Mesendoderm (in vitro differentiated cells): ENCODE measurements around the gene RGS10.

Source experiments
- DNase-seq: peaks from one replicate; pipeline ENCODE4 v3.0.0; 2013
- H2AK5ac ChIP-seq: 2 replicates; pipeline ENCODE4 v1.6.1; 2013; ENCODE audit warnings: low read length, inconsistent platforms
- H2BK120ac ChIP-seq: 2 replicates; pipeline ENCODE4 v1.6.1; 2013; ENCODE audit warnings: low read depth, mild to moderate bottlenecking, low read length, moderate library complexity, mixed read lengths
- H2BK15ac ChIP-seq: replicated peaks from 2 replicates; pipeline ENCODE4 v1.6.1; 2013; ENCODE audit warnings: low read depth, mild to moderate bottlenecking, moderate library complexity
- H2BK5ac ChIP-seq: 2 replicates; pipeline ENCODE4 v1.6.1; 2013; ENCODE audit warnings: low read length, inconsistent platforms
- H3K18ac ChIP-seq: 2 replicates; pipeline ENCODE4 v1.6.1; 2013; ENCODE audit warnings: mild to moderate bottlenecking, low read length, mixed read lengths
- H3K23ac ChIP-seq: one replicate; pipeline ENCODE4 v1.6.1; 2013; ENCODE audit warnings: low read length
- H3K27ac ChIP-seq: 2 replicates; pipeline ENCODE4 v1.5.1; 2013; ENCODE audit warnings: low read depth, mild to moderate bottlenecking, inconsistent platforms, low read length, moderate library complexity
- H3K27me3 ChIP-seq: 2 replicates; pipeline ENCODE4 v1.6.1; 2013; ENCODE audit warnings: low read length, control low read depth, mild to moderate bottlenecking, inconsistent platforms; ENCODE audit not compliant: insufficient read depth, poor library complexity
- H3K36me3 ChIP-seq: 2 replicates; pipeline ENCODE4 v1.6.1; 2013; ENCODE audit warnings: low read length, inconsistent platforms; ENCODE audit not compliant: control insufficient read depth, insufficient read depth
- H3K4ac ChIP-seq: one replicate; pipeline ENCODE4 v1.6.1; 2013; ENCODE audit warnings: low read depth, mild to moderate bottlenecking, low read length, moderate library complexity
- H3K4me1 ChIP-seq: 2 replicates; pipeline ENCODE4 v1.6.1; 2013; ENCODE audit warnings: low read depth, low read length, inconsistent platforms; ENCODE audit not compliant: control insufficient read depth
- H3K4me2 ChIP-seq: 2 replicates; pipeline ENCODE4 v1.6.1; 2013; ENCODE audit warnings: low read length
- H3K4me3 ChIP-seq: 2 replicates; pipeline ENCODE4 v1.5.1; 2013; ENCODE audit warnings: mild to moderate bottlenecking, low read length
- H3K56ac ChIP-seq: one replicate; pipeline ENCODE4 v1.6.1; 2013; ENCODE audit warnings: low read length
- H3K79me1 ChIP-seq: 2 replicates; pipeline ENCODE4 v1.6.1; 2013; ENCODE audit warnings: low read length, inconsistent platforms
- H3K79me2 ChIP-seq: 2 replicates; pipeline ENCODE4 v1.6.1; 2013; ENCODE audit warnings: mild to moderate bottlenecking, low read length; ENCODE audit not compliant: control insufficient read depth, insufficient read depth
- H3K9ac ChIP-seq: 2 replicates; pipeline ENCODE4 v1.6.1; 2013; ENCODE audit warnings: low read length, inconsistent platforms
- H4K5ac ChIP-seq: one replicate; pipeline ENCODE4 v1.6.1; 2013; ENCODE audit warnings: low read length
- H4K8ac ChIP-seq: one replicate; pipeline ENCODE4 v1.6.1; 2013; ENCODE audit warnings: low read depth, mild to moderate bottlenecking, control low read depth, low read length, moderate library complexity
- WGBS: extraction: QIAGEN DNeasy Blood & Tissue Kit; methylation state at CpG from one replicate; pipeline ENCODE4 v1.1.7; 2013; ENCODE audit warnings: low lambda C conversion rate, missing lambda C conversion rate; ENCODE audit not compliant: insufficient coverage; ENCODE audit errors: extremely low coverage; 5-methylcytosine and 5-hydroxymethylcytosine counted together

Gene RGS10

DNA sequence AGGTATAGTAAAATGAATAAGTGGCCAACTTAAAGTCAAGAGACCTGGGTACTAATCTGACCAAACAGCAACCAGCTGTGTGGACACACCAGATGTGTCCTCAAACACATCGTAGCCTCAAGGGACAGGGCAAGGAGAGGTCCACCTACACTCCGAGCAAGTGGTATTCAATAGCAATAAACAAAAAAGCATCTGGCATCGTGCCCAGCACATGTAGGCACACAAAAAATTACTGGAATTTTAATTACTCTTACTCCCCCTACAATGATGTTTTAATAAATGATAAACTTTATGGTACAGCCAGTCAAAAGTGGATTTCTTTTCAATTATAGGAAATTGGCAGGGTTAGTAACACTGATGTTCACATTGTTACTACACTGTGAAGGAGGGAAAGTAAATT, 3.5 kb upstream of the RGS10 start:
- H2BK5ac ChIP-seq, result no peak overlapping the region
- H2AK5ac ChIP-seq, result no peak overlapping the region
- no peak overlapping the region for H3K4ac ChIP-seq
- H3K23ac ChIP-seq, result no peak overlapping the region
- DNase-seq, result no peak
- H3K27me3 ChIP-seq, result peaks cover 12% of the 10 kb centered on the region
- H4K5ac ChIP-seq, result no peak overlapping the region
- H3K4me3 ChIP-seq, result no peak overlapping the region
- H3K56ac ChIP-seq, result no peak overlapping the region
- H2BK15ac ChIP-seq, result no peak overlapping the region
- H3K9ac ChIP-seq, result no peak overlapping the region
- H3K79me2 ChIP-seq, result no peaks in the 10 kb centered on the region
- no peaks in the 10 kb centered on the region for H3K36me3 ChIP-seq
- no peaks in the 10 kb centered on the region for H3K79me1 ChIP-seq
- no CpG with 5 or more reads among the region's 3 CpGs for WGBS
- peaks cover 4% of the 10 kb centered on the region for H3K4me1 ChIP-seq
- no peak overlapping the region for H4K8ac ChIP-seq
- H3K4me2 ChIP-seq, result no peak overlapping the region
- no peak overlapping the region for H3K18ac ChIP-seq
- H3K27ac ChIP-seq, result no peak overlapping the region
- H2BK120ac ChIP-seq, result no peak overlapping the region

DNA sequence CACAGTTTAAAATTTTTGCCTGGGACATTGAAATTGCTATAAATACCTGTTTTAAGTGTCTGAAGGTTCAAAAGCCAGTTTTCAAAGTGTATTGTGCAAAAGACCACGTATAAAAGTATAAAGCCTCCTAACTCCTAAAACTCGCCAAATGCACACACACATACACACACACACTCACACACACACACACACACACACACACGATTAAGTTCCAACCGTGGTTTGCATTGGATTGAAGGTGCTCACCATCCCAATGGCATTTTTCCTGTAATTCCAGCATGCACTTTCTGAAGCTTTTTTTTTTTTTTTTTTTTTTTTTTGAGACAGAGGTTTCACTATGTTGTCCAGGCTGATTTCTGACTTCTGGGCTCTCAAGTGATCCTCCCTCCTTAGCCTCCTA, 2.8 kb upstream of the RGS10 start:
- no peak overlapping the region for H2AK5ac ChIP-seq
- H4K8ac ChIP-seq, result no peak overlapping the region
- no peak overlapping the region for H3K4ac ChIP-seq
- no peaks in the 10 kb centered on the region for H3K79me1 ChIP-seq
- H3K9ac ChIP-seq, result no peak overlapping the region
- no peak for DNase-seq
- H2BK120ac ChIP-seq, result no peak overlapping the region
- no peak overlapping the region for H3K4me3 ChIP-seq
- no peak overlapping the region for H4K5ac ChIP-seq
- WGBS, result no CpG with 5 or more reads among the region's 4 CpGs
- H3K23ac ChIP-seq, result no peak overlapping the region
- no peak overlapping the region for H3K56ac ChIP-seq
- H2BK15ac ChIP-seq, result no peak overlapping the region
- H3K36me3 ChIP-seq, result no peaks in the 10 kb centered on the region
- H2BK5ac ChIP-seq, result no peak overlapping the region
- H3K79me2 ChIP-seq, result no peaks in the 10 kb centered on the region
- H3K18ac ChIP-seq, result no peak overlapping the region
- H3K27me3 ChIP-seq, result peaks cover 15% of the 10 kb centered on the region
- no peak overlapping the region for H3K4me2 ChIP-seq
- H3K4me1 ChIP-seq, result peaks cover 4% of the 10 kb centered on the region
- H3K27ac ChIP-seq, result no peak overlapping the region

DNA sequence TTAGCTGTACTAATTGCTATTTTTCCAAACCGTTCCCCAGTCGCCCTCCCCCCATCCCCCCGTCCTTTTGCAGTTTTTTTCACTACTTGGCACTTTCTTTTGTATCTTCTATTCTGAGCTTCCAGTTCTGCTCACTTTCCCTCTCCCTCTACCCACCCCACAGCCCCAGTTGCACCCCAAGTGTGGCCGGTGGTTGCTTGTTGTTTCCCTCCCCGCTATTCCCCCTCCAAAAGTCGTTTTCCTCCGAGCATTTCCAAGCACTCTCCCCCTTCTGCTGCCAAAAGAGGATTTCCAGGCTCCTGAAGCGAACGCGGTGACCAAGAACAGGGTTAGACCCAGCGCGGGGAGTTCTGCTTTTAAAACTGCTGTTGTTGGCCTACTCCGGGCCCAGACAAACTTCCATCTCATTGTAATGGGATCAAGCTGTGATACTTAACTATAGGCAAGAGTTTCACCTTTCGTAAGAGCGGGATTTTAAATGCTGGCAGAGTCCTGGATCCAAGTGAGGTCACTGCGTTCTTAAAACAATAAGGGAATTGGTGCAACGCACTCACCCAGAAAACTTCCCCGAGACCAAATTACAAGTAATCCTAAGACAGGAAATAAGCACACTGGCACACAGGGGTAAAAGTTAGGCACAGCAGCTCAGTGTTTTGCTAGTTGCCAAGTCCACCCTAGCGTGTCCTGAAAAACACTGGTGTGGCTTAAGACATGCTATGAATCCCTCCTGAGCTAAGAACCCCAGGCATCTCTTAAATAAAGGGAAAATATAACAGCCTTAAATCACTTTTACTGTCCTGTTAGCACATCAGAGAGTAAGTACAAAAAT, 1.5 kb upstream of the RGS10 start:
- Histone ChIP-seq H3K4me3 (no peak overlapping the region), H3K79me2 (no peaks in the 10 kb centered on the region), H3K27ac (no peak overlapping the region), H3K9ac (peak overlapping the region; percentile 33), H2BK120ac (no peak overlapping the region), H2AK5ac (no peak overlapping the region), H3K56ac (peak overlapping the region; percentile 49), H2BK15ac (no peak overlapping the region), H3K4ac (no peak overlapping the region), H3K18ac (no peak overlapping the region), H3K23ac (no peak overlapping the region), H3K36me3 (no peaks in the 10 kb centered on the region), H2BK5ac (no peak overlapping the region), H4K5ac (no peak overlapping the region), H3K4me1 (peaks cover 4% of the 10 kb centered on the region), H4K8ac (no peak overlapping the region), H3K27me3 (peaks cover 15% of the 10 kb centered on the region), H3K79me1 (no peaks in the 10 kb centered on the region), H3K4me2 (peak overlapping the region; percentile 80)
- no CpG with 5 or more reads among the region's 19 CpGs for WGBS
- DNase-seq, result peak; percentile 38

DNA sequence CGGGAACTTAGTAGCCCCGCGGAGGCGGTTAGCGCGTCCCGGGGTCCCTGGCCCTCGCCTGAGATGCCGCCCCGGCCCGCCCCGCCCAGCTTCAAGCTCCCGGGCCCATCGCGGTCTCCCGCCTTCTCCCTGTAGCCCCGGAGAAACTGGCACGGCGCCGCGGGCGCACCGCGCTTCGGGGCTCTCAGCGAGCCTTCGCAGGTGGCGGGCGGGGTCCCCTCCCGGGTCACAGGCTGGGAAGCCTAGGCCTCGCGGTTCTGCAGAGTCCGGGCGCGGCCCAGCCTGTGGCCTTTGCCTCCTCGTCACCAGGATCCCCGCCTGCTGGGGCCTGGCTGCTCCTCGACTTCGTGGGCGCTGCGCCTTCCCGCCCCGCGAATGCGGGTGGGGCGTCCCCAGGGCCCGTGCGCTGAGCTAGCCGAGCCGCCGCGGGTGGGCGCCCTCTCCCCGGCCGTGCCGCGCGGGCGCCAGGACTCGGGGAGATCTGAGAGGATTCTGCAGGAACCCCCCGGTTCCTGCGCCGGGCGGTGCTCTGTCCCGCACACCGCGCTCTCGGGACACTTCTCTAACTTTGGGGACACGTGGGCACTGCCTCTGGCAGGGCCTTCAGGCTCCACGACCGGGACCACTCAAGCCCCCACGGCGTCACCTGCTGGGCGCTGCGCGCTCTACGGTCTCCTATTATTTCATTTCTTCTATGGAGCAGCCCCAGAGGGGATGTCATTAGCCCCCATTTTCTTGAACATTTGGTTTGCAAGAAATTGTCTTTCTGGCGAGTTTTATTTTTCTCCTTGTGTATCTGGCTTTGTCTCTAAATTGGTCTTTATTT, 682 bp upstream of the RGS10 start:
- Histone ChIP-seq H3K4me2 (peak overlapping the region; percentile 80), H3K23ac (peak overlapping the region; percentile 89), H4K8ac (no peak overlapping the region), H3K79me2 (no peaks in the 10 kb centered on the region), H3K4me1 (peaks cover 4% of the 10 kb centered on the region), H3K56ac (peak overlapping the region; percentile 83), H3K36me3 (no peaks in the 10 kb centered on the region), H3K9ac (peak overlapping the region; percentile 67), H3K27ac (no peak overlapping the region), H2BK15ac (no peak overlapping the region), H3K27me3 (peaks cover 15% of the 10 kb centered on the region), H2AK5ac (no peak overlapping the region), H3K4ac (no peak overlapping the region), H3K79me1 (no peaks in the 10 kb centered on the region), H3K4me3 (peak overlapping the region; percentile 24), H4K5ac (no peak overlapping the region), H3K18ac (peak overlapping the region; percentile 46), H2BK5ac (no peak overlapping the region), H2BK120ac (no peak overlapping the region)
- DNase-seq, result peak; percentile 44
- no CpG with 5 or more reads among the region's 78 CpGs for WGBS

DNA sequence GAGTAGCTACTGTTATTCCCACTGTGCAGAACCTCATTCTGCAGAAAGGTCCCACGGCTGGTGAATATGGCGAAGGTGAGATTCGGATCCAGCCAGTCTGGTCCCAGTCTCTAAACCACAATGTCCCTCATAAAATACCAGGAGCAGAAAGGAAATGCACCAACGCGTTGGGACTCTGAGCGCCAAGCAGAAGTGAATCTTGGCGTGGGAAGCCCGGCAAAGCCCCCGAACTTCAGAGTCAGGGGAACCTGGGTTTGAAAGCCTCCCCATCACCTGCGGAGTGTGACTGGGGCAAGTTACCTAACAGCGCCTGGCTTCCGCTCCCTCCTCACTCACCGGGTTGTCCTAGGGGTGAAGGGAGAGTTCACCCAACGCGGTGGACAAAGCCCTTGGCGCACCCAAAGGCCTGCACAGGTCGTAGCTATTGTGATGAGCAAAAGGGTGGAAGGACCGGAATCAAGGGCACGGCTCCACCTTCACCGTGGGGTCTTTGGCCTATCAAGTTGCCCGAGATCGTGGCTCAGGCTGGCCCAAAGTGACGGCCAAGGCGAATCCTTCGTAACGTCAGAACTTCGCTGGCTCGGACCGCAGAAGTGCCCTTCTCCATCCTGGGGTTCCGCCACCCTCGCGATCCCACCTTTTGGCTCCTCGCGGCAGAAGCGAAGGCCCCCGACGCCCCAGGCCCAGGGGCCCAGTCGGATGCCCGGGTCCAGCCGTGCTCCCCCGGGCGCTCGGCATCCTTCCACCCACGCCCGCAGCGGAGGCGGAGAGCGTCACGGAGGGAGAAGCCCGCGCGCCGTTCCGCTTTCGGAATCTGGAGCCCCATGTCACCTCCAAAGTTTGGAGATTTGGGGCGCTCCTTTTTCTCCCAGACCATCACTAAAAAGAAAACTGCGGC, 811 bp downstream of the RGS10 start:
- peak overlapping the region; percentile 78 for H3K56ac ChIP-seq
- peaks cover 4% of the 10 kb centered on the region for H3K4me1 ChIP-seq
- WGBS, result no CpG with 5 or more reads among the region's 57 CpGs
- H3K79me2 ChIP-seq, result no peaks in the 10 kb centered on the region
- H2AK5ac ChIP-seq, result no peak overlapping the region
- no peak for DNase-seq
- peak overlapping the region; percentile 79 for H3K4me2 ChIP-seq
- H3K4me3 ChIP-seq, result peak overlapping the region; percentile 35
- H2BK5ac ChIP-seq, result no peak overlapping the region
- H3K18ac ChIP-seq, result no peak overlapping the region
- H2BK120ac ChIP-seq, result no peak overlapping the region
- no peak overlapping the region for H2BK15ac ChIP-seq
- no peaks in the 10 kb centered on the region for H3K36me3 ChIP-seq
- peak overlapping the region; percentile 61 for H3K9ac ChIP-seq
- no peaks in the 10 kb centered on the region for H3K79me1 ChIP-seq
- no peak overlapping the region for H3K4ac ChIP-seq
- no peak overlapping the region for H3K27ac ChIP-seq
- H3K27me3 ChIP-seq, result peaks cover 15% of the 10 kb centered on the region
- no peak overlapping the region for H4K8ac ChIP-seq
- peak overlapping the region; percentile 100 for H3K23ac ChIP-seq
- H4K5ac ChIP-seq, result no peak overlapping the region
